Measurements from ENCODE around the gene USP35. TPM values are rescaled to one million over a fixed set of nuclear protein-coding genes. Genes with fewer than 3 reads are reported as not detected.
"Not testable (repeated sequence)": the region's sequence is repeated elsewhere in the genome, so short reads cannot be mapped to it uniquely, and the experiment has no call there.

Gene USP35
- total and polyA plus RNA-seq, 12 donors, result 3.6 to 7.3 (median 5.2) TPM

DNA sequence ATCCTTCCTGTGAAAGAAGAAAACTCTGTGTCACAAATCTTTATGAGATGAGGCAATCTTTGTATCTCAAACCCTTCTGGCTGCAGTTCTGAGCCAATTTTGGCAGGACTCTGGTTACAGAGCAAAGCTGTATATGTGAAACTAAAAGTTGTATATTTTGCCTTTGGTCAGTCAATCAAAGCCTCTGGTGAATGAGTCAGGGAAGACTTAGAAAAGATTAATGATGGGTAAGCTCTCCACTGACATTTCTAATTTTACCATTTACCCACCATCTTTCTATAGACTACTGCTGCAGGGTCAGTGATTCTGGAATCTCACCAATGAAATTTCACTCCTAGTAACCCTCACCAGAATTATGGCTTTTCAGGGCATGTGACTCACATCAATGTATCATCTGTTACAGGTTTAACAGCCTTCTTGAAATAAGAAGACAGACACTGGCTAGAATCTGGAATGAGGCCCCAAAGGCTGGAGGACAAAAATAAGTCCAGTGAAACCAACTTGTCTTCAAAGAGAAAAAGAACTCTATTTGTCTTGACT is 43.3 kb downstream of the USP35 start:
- TF ChIP-seq, protein P1, sequence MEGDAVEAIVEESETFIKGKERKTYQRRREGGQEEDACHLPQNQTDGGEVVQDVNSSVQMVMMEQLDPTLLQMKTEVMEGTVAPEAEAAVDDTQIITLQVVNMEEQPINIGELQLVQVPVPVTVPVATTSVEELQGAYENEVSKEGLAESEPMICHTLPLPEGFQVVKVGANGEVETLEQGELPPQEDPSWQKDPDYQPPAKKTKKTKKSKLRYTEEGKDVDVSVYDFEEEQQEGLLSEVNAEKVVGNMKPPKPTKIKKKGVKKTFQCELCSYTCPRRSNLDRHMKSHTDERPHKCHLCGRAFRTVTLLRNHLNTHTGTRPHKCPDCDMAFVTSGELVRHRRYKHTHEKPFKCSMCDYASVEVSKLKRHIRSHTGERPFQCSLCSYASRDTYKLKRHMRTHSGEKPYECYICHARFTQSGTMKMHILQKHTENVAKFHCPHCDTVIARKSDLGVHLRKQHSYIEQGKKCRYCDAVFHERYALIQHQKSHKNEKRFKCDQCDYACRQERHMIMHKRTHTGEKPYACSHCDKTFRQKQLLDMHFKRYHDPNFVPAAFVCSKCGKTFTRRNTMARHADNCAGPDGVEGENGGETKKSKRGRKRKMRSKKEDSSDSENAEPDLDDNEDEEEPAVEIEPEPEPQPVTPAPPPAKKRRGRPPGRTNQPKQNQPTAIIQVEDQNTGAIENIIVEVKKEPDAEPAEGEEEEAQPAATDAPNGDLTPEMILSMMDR (IDR thresholded peaks at IDR 0.05), result no peak
- no peaks in the 10 kb centered on the region for H3K27me3 ChIP-seq
- H3K27ac ChIP-seq, result peak overlapping the region in 4 of 10 donors; percentile 8 to 56 (median 22)
- intact Hi-C loops (cut with DNase I), result loop anchor here in 3 of 10 donors (5.0 kb wide), 3 partner anchors 80 to 335 kb away; partner anchors contain the start of gene GAB2 (in 2 of the 3)
- peaks cover 0 to 46% (median 34%) of the 10 kb centered on the region in 9 donors for H3K4me1 ChIP-seq
- H3K4me3 ChIP-seq, result no peak overlapping the region
- peak in 1 of 8 donors; percentile 42 for ATAC-seq
- no peaks in the 10 kb centered on the region for H3K9me3 ChIP-seq
- no peak for DNase-seq
- peaks cover 0 to 6% (median 0%) of the 10 kb centered on the region in 9 donors for H3K36me3 ChIP-seq

- H3K27me3 ChIP-seq, H3K36me3 ChIP-seq, ATAC-seq, DNase-seq, H3K4me3 ChIP-seq, H3K9me3 ChIP-seq: not testable (repeated sequence)
- 87% methylated on average over 6 of the region's 6 CpGs for WGBS, 2 donors
- H3K27ac ChIP-seq, result peak overlapping the region in 1 of 10 donors; percentile 8
- H3K4me1 ChIP-seq, result peaks cover 0 to 46% (median 34%) of the 10 kb centered on the region in 9 donors
- intact Hi-C loops (cut with DNase I), result loop anchor here in 3 of 10 donors (5.0 kb wide), 3 partner anchors 79 to 334 kb away; partner anchors contain the start of gene GAB2 (in 2 of the 3)
Measured at GRCh38 chr11:78233046-78233445, 44.3 kb downstream of the USP35 start.

DNA sequence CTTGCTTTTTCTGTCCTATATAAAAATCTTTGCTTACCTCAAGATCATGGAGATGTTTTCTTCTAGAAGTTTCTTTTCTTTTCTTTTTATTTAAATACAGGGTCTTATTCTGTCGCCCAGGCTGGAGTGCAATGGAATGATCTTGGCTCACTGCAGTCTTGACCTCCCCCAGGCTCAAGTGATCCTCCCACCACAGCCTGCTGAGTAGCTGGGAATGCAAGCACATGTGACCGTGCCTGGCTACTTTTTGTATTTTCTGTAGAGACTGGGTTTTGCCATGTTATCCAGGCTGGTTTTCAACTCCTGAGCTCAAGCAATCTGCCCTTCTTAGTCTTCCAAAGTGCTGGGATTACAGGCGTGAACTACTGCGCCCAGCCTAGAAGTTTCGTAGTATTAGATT is 45.3 kb downstream of the USP35 start:
- WGBS, 2 donors, result 84 to 95% methylated on average over 5 of the region's 5 CpGs
- DNase-seq, result no peak
- Histone ChIP-seq H3K36me3 (peaks cover 0 to 6% (median 0%) of the 10 kb centered on the region in 9 donors), H3K4me1 (peaks cover 0 to 41% (median 34%) of the 10 kb centered on the region in 9 donors), H3K27ac (no peak overlapping the region), H3K27me3 (no peaks in the 10 kb centered on the region), H3K4me3 (no peak overlapping the region), H3K9me3 (peaks cover 0 to 4% (median 0%) of the 10 kb centered on the region in 11 donors)
- TF ChIP-seq, protein P1 (IDR thresholded peaks at IDR 0.05), result no peak
- intact Hi-C loops (cut with DNase I), result loop anchor here in 3 of 10 donors (5.0 kb wide), 3 partner anchors 78 to 333 kb away; partner anchors contain the start of gene GAB2 (in 2 of the 3)
- no peak for ATAC-seq

DNA sequence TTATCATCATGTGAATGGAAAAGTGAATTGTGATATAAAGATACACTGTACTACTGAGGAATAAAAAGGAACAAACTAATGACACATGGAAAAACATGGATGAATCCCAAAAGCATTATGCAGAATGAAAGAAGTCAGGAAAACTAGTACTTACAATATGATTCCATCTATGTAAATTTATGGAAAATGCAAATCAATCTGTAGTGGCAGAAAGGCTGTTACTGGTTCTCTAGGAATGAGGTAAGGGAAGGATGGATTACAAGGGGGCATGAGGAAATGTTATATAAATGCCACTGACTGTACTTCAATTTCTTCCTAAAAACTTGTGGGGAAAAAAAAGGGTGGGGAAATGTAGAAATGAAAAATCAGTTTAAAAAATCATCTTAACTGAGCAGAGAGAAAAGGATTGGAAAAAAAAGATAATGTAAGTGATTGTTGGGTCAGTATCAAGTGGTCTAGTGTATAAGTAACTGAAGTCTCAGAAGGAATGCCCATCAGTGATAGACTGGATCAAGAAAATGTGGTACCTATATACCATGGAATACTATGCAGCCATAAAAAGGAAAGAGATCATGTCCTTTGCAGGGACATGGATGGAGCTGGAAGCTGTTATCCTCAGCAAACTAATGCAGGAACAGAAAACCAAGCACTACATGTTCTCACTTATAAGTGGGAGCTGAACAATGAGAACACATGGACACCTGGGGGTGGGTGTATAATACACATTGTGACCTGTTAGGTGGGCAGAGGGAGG is 48.8 kb downstream of the USP35 start:
- intact Hi-C loops (cut with DNase I), result no loop called here

More for the DNA sequence above, 48.8 kb downstream of the USP35 start:
- H3K27ac ChIP-seq, result no peak overlapping the region
- ATAC-seq, result no peak
- peaks cover 0 to 19% (median 8%) of the 10 kb centered on the region in 11 donors for H3K9me3 ChIP-seq
- DNase-seq, result no peak
- H3K27me3 ChIP-seq, result no peaks in the 10 kb centered on the region
- peaks cover 0 to 6% (median 0%) of the 10 kb centered on the region in 9 donors for H3K36me3 ChIP-seq
- peaks cover 0 to 9% (median 7%) of the 10 kb centered on the region in 9 donors for H3K4me1 ChIP-seq
- H3K4me3 ChIP-seq, result no peak overlapping the region
- TF ChIP-seq, protein P1 (IDR thresholded peaks at IDR 0.05), result no peak

All from heart right ventricle (tissue), 16 donors.